CD4-positive, alpha-beta memory T cell (primary cell): ENCODE results near the gene TMEM175. TPM values are rescaled to one million over a fixed set of nuclear protein-coding genes. Genes with fewer than 3 reads are reported as not detected.

Experiments used
- CTCF ChIA-PET: fragments of 350-600 bp; sonication (Branson Sonifier 250); formaldehyde crosslinking; loops from one replicate; lab custom pipeline; 2021; ENCODE audit warnings: inconsistent platforms; ENCODE audit not compliant: partially characterized antibody; lab: Charles Lee
- POLR2A ChIA-PET: fragments of 350-600 bp; sonication (Branson Sonifier 250); formaldehyde crosslinking; loops from one replicate; lab custom pipeline; 2021; ENCODE audit not compliant: partially characterized antibody; lab: Charles Lee
- DNase-seq, 5 donors: peaks; one replicate each; pipeline versions ENCODE4 v3.0.0 to v3.0.0-alpha.2; 2020 to 2022; ENCODE audit warnings: mixed read lengths in 1 of 5
- H3K27ac ChIP-seq: one replicate; pipeline ENCODE4 v1.7.0; 2013; ENCODE audit warnings: low read depth, low read length
- H3K27me3 ChIP-seq: 2 replicates; pipeline ENCODE4 v1.7.0; 2013; ENCODE audit warnings: mild to moderate bottlenecking, low read length, moderate library complexity; ENCODE audit not compliant: insufficient read depth
- H3K36me3 ChIP-seq: 2 replicates; pipeline ENCODE4 v1.7.0; 2013; ENCODE audit warnings: mild to moderate bottlenecking, low read length, moderate library complexity; ENCODE audit not compliant: insufficient read depth
- H3K4me1 ChIP-seq: 2 replicates; pipeline ENCODE4 v1.7.0; 2013; ENCODE audit warnings: mild to moderate bottlenecking, low read length, moderate library complexity; ENCODE audit not compliant: insufficient read depth
- H3K4me3 ChIP-seq, 2 donors: one replicate each; pipeline ENCODE4 v1.7.0; 2013; ENCODE audit warnings: low read length in 2 of 2, mild to moderate bottlenecking in 1 of 2
- H3K9me3 ChIP-seq, 2 donors: one replicate each; pipeline ENCODE4 v1.7.0; 2013; ENCODE audit warnings: low read length in 2 of 2, control low read depth in 1 of 2; ENCODE audit not compliant: control insufficient read depth in 1 of 2
- H3K27ac Mint-ChIP-seq, 7 donors: one replicate each; pipeline ENCODE4 v1.8.0; 2020 to 2021; ENCODE audit warnings: mixed read lengths in 7 of 7, mild to moderate bottlenecking in 6 of 7, inconsistent platforms in 3 of 7, moderate library complexity in 3 of 7
- H3K27me3 Mint-ChIP-seq, 2 donors: one replicate each; pipeline ENCODE4 v1.8.0; 2020 to 2021; ENCODE audit warnings: mixed read lengths in 2 of 2
- H3K36me3 Mint-ChIP-seq, 2 donors: one replicate each; pipeline ENCODE4 v1.8.0; 2020 to 2021; ENCODE audit warnings: mixed read lengths in 2 of 2, inconsistent platforms in 1 of 2, mild to moderate bottlenecking in 1 of 2
- H3K4me1 Mint-ChIP-seq, 4 donors: one replicate each; pipeline ENCODE4 v1.8.0; 2020 to 2021; ENCODE audit warnings: mixed read lengths in 4 of 4, mild to moderate bottlenecking in 1 of 4
- H3K4me3 Mint-ChIP-seq, 8 donors: one replicate each; pipeline ENCODE4 v1.8.0; 2020 to 2021; ENCODE audit warnings: mixed read lengths in 8 of 8, mild to moderate bottlenecking in 7 of 8, moderate library complexity in 6 of 8, inconsistent platforms in 3 of 8
- H3K9me3 Mint-ChIP-seq, 8 donors: one replicate each; pipeline ENCODE4 v1.8.0; 2020 to 2021; ENCODE audit warnings: mixed read lengths in 8 of 8, mild to moderate bottlenecking in 5 of 8, inconsistent platforms in 3 of 8, moderate library complexity in 1 of 8
- intact Hi-C: fragments of 100-400 bp; cut with micrococcal nuclease; formaldehyde crosslinking; loops from one replicate; pipeline ENCODE4 v1.15.1; 2023
- polyA plus RNA-seq, 2 donors: library from polyadenylated mRNA; unstranded; fragments of 300-500 nt; fragmentation: Illumina TruSeq; gene quantifications; one replicate each; pipeline ENCODE4 v1.2.3, GENCODE V29; 2021
- total RNA-seq, 2 experiments: library from RNA; stranded (reverse); gene quantifications; one replicate each; pipeline ENCODE4 v1.2.3, GENCODE V29; 2021

TMEM175 gene
- total RNA-seq (10 to 100 TPM; 45.7 to 52.3 TPM), polyA plus RNA-seq (10 to 100 TPM; 11.5 to 16.9 TPM)

GRCh38 chr4:931960-932712, at the start of gene TMEM175, which contains the start of gene GAK:
TMEM175 (plus strand) TSS chr4:932460; CDS start chr4:947740, 15,280 bp downstream.
GAK (minus strand) TSS chr4:932316; CDS start chr4:932187, 129 bp downstream.
- Histone ChIP-seq H3K27me3 (no peaks in the 10 kb centered on the region), H3K27ac (peak within 1 kb of the TSS; percentile 99), H3K36me3 (no peaks in the 10 kb centered on the region), H3K4me3 (peak within 1 kb of the TSS; percentile 82 to 94), H3K4me1 (peaks cover 45% of the 10 kb centered on the region), H3K9me3 (no peaks in the 10 kb centered on the region)
- intact Hi-C loops, result loop anchor here (1.0 to 5.0 kb wide), 6 partner anchors 41 to 690 kb away; partner anchors contain the start of genes ATP5ME, DGKQ, IDUA and MYL5
- ChIA-PET POLR2A (interaction anchor here (1.0 to 2.6 kb wide), 15 partner anchors 8 to 648 kb away, joined by 3 to 27 read pairs (median 5); partner anchors contain the start of genes ATP5ME, DGKQ, FGFRL1 and IDUA), CTCF (interaction anchor here (0.8 to 1.3 kb wide), 4 partner anchors 55 to 190 kb away, joined by 3 to 5 read pairs (median 3); partner anchors contain the start of gene IDUA)
- H3K36me3 Mint-ChIP-seq, result peaks cover 0 to 14% of the 10 kb centered on the region in 2 donors
- H3K9me3 Mint-ChIP-seq, result no peaks in the 10 kb centered on the region
- H3K4me3 Mint-ChIP-seq, result peak within 1 kb of the TSS; percentile 91 to 99 (median 95)
- peak; percentile 93 to 98 (median 97) for DNase-seq
- H3K27ac Mint-ChIP-seq, result peak within 1 kb of the TSS; percentile 90 to 99 (median 97)
- peaks cover 27 to 48% (median 37%) of the 10 kb centered on the region in 4 donors for H3K4me1 Mint-ChIP-seq
- no peaks in the 10 kb centered on the region for H3K27me3 Mint-ChIP-seq

GRCh38 chr4:882646-883045, 49.6 kb upstream of the TMEM175 start:
- H3K9me3 Mint-ChIP-seq, result peaks cover 0 to 1% (median 0%) of the 10 kb centered on the region in 8 donors
- peaks cover 23 to 31% (median 27%) of the 10 kb centered on the region in 4 donors for H3K4me1 Mint-ChIP-seq
- CTCF ChIA-PET, result no interaction called here
- POLR2A ChIA-PET, result no interaction called here
- no peak overlapping the region for H3K4me3 Mint-ChIP-seq
- H3K36me3 Mint-ChIP-seq, result peaks cover 16 to 43% of the 10 kb centered on the region in 2 donors
- Histone ChIP-seq H3K27me3 (no peaks in the 10 kb centered on the region), H3K9me3 (no peaks in the 10 kb centered on the region), H3K4me3 (no peak overlapping the region), H3K27ac (no peak overlapping the region), H3K4me1 (peaks cover 26% of the 10 kb centered on the region), H3K36me3 (peaks cover 5% of the 10 kb centered on the region)
- intact Hi-C loops, result no loop called here
- peak overlapping the region in 2 of 7 donors; percentile 4 to 23 for H3K27ac Mint-ChIP-seq
- DNase-seq, result no peak
- H3K27me3 Mint-ChIP-seq, result no peaks in the 10 kb centered on the region

- Mint-ChIP-seq H3K36me3 (peaks cover 17 to 44% of the 10 kb centered on the region in 2 donors), H3K4me1 (peaks cover 20 to 23% (median 22%) of the 10 kb centered on the region in 4 donors), H3K27ac (peak overlapping the region in 1 of 7 donors; percentile 4), H3K27me3 (no peaks in the 10 kb centered on the region), H3K9me3 (peaks cover 0 to 3% (median 0%) of the 10 kb centered on the region in 8 donors), H3K4me3 (no peak overlapping the region)
- H3K27me3 ChIP-seq, result no peaks in the 10 kb centered on the region
- H3K27ac ChIP-seq, result no peak overlapping the region
- H3K9me3 ChIP-seq, result no peaks in the 10 kb centered on the region
- DNase-seq, result no peak
- H3K4me1 ChIP-seq, result peaks cover 19% of the 10 kb centered on the region
- H3K4me3 ChIP-seq, result no peak overlapping the region
- peaks cover 9% of the 10 kb centered on the region for H3K36me3 ChIP-seq
- intact Hi-C loops, result no loop called here
- ChIA-PET CTCF (no interaction called here), POLR2A (no interaction called here)
These were observed 48.7 kb upstream of the TMEM175 start for GRCh38 chr4:883377-884095.

DNA sequence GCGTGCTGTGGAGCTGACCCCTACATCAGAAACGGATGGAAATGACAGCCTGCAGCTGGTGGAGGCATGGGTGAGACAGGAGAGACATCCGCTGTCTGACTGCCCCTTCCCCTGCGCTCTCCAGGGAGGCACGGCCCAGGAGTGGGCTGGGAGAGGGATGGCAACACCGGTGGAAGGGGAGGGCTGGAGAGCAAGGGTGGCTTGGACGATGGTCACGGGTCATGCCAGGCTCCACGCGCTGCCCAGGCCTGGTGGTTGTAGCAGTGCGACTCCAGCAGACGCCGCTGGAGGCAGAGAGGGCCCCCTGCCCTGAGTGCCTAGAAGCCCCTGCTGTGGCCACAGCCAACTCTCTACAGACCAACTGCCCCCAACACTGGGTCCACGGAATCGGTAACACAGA, 48.0 kb upstream of the TMEM175 start:
- no peaks in the 10 kb centered on the region for H3K27me3 Mint-ChIP-seq
- ChIA-PET CTCF (no interaction called here), POLR2A (no interaction called here)
- peaks cover 0 to 3% (median 0%) of the 10 kb centered on the region in 8 donors for H3K9me3 Mint-ChIP-seq
- Histone ChIP-seq H3K4me1 (peaks cover 12% of the 10 kb centered on the region), H3K27me3 (no peaks in the 10 kb centered on the region), H3K4me3 (no peak overlapping the region), H3K9me3 (no peaks in the 10 kb centered on the region), H3K36me3 (peaks cover 11% of the 10 kb centered on the region), H3K27ac (no peak overlapping the region)
- no peak overlapping the region for H3K27ac Mint-ChIP-seq
- H3K4me3 Mint-ChIP-seq, result no peak overlapping the region
- DNase-seq, result no peak
- intact Hi-C loops, result no loop called here
- peaks cover 14 to 16% (median 16%) of the 10 kb centered on the region in 4 donors for H3K4me1 Mint-ChIP-seq
- H3K36me3 Mint-ChIP-seq, result peaks cover 13 to 41% of the 10 kb centered on the region in 2 donors

GRCh38 chr4:884896-885295, 47.4 kb upstream of the TMEM175 start:
- no peak overlapping the region for H3K27ac Mint-ChIP-seq
- H3K9me3 Mint-ChIP-seq, result peaks cover 0 to 3% (median 0%) of the 10 kb centered on the region in 8 donors
- POLR2A ChIA-PET, result no interaction called here
- Histone ChIP-seq H3K27ac (no peak overlapping the region), H3K27me3 (no peaks in the 10 kb centered on the region), H3K9me3 (no peaks in the 10 kb centered on the region), H3K36me3 (peaks cover 13% of the 10 kb centered on the region), H3K4me3 (no peak overlapping the region), H3K4me1 (peaks cover 6% of the 10 kb centered on the region)
- H3K27me3 Mint-ChIP-seq, result no peaks in the 10 kb centered on the region
- H3K4me1 Mint-ChIP-seq, result peaks cover 7 to 10% (median 9%) of the 10 kb centered on the region in 4 donors
- H3K4me3 Mint-ChIP-seq, result no peak overlapping the region
- intact Hi-C loops, result no loop called here
- CTCF ChIA-PET, result no interaction called here
- no peak for DNase-seq
- peaks cover 12 to 39% of the 10 kb centered on the region in 2 donors for H3K36me3 Mint-ChIP-seq

DNA sequence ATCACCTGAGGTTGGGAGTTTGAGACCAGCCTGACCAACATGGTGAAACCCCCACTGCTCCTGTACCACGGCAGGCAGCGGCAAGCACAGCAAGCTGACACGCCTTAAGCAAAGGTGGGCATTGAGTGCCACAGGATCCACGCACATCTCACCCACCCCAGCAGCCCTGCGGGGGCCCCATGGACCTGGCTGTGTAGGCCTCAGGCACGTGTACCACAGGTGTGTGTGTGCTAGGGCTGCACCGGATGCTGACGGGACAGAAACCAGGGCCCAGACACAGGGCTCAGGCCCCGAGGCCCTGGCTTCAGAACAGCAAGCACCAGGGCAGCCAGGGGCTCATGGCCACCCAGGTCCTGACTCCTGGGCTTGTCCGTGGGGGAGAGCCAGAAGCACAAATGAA, 46.9 kb upstream of the TMEM175 start:
- no peak overlapping the region for H3K4me3 Mint-ChIP-seq
- Histone ChIP-seq H3K27me3 (no peaks in the 10 kb centered on the region), H3K4me1 (peaks cover 1% of the 10 kb centered on the region), H3K4me3 (no peak overlapping the region), H3K27ac (no peak overlapping the region), H3K36me3 (peaks cover 17% of the 10 kb centered on the region), H3K9me3 (no peaks in the 10 kb centered on the region)
- ChIA-PET CTCF (no interaction called here), POLR2A (no interaction called here)
- peaks cover 0 to 3% (median 0%) of the 10 kb centered on the region in 8 donors for H3K9me3 Mint-ChIP-seq
- H3K36me3 Mint-ChIP-seq, result peaks cover 12 to 41% of the 10 kb centered on the region in 2 donors
- peaks cover 3 to 5% (median 5%) of the 10 kb centered on the region in 4 donors for H3K4me1 Mint-ChIP-seq
- intact Hi-C loops, result no loop called here
- H3K27me3 Mint-ChIP-seq, result no peaks in the 10 kb centered on the region
- H3K27ac Mint-ChIP-seq, result no peak overlapping the region
- no peak for DNase-seq

DNA sequence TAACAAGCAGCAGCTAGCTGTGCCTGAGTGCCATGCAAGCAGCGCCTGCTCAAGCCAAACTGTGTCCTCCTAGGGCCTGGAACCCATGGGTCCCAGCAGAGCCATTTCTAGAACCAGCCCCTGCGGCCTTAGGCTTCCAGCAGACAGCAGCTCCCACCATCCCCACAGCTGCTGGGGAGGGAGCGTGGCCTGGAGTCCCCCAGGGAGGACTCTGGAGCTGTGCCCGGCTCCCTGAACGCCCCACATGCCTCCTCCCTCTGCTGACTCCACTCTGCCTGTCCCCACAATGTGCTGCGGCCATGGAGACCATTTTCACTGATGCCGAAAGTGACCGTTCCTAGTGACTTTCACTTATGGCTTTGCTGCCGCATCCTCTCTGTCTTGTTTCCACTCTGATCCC, 46.0 kb upstream of the TMEM175 start:
- H3K27me3 ChIP-seq, result no peaks in the 10 kb centered on the region
- H3K27ac ChIP-seq, result no peak overlapping the region
- intact Hi-C loops, result no loop called here
- no peaks in the 10 kb centered on the region for H3K9me3 ChIP-seq
- no peak overlapping the region for H3K4me3 ChIP-seq
- H3K9me3 Mint-ChIP-seq, result peaks cover 0 to 3% (median 0%) of the 10 kb centered on the region in 8 donors
- peak overlapping the region in 1 of 7 donors; percentile 48 for H3K27ac Mint-ChIP-seq
- H3K36me3 ChIP-seq, result peaks cover 18% of the 10 kb centered on the region
- CTCF ChIA-PET, result no interaction called here
- no peak for DNase-seq
- no peaks in the 10 kb centered on the region for H3K27me3 Mint-ChIP-seq
- H3K4me3 Mint-ChIP-seq, result no peak overlapping the region
- H3K36me3 Mint-ChIP-seq, result peaks cover 12 to 46% of the 10 kb centered on the region in 2 donors
- no peaks in the 10 kb centered on the region for H3K4me1 ChIP-seq
- POLR2A ChIA-PET, result no interaction called here
- peaks cover 0 to 4% (median 2%) of the 10 kb centered on the region in 4 donors for H3K4me1 Mint-ChIP-seq
